Measurements from ENCODE around the gene SLC41A1.

The SLC41A1 gene

GRCh38 chr1:205785446-205785845 lies 27.6 kb downstream of the SLC41A1 start:
- no peak for DNase-seq

- DNase-seq = no peak
Measured at GRCh38 chr1:205783904-205784303, 29.1 kb downstream of the SLC41A1 start.

DNA sequence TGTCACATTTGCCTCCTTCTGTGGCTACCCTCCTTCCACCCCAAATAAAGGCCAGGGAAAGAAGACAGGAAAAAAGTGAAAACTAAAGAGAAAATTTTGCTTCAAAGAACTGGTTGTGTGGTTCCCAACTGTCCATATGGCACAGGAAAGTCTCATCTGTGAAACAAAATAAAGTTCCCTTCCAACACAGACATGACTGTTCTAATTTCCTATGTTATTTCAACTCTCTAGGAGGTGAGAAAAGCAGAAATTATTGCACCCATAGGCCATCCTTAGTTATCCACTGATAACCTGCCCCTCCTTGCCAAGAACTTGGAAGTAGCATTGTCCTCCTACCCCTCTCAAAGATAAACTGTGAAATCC lies 29.6 kb downstream of the SLC41A1 start:
- DNase-seq = no peak

DNA sequence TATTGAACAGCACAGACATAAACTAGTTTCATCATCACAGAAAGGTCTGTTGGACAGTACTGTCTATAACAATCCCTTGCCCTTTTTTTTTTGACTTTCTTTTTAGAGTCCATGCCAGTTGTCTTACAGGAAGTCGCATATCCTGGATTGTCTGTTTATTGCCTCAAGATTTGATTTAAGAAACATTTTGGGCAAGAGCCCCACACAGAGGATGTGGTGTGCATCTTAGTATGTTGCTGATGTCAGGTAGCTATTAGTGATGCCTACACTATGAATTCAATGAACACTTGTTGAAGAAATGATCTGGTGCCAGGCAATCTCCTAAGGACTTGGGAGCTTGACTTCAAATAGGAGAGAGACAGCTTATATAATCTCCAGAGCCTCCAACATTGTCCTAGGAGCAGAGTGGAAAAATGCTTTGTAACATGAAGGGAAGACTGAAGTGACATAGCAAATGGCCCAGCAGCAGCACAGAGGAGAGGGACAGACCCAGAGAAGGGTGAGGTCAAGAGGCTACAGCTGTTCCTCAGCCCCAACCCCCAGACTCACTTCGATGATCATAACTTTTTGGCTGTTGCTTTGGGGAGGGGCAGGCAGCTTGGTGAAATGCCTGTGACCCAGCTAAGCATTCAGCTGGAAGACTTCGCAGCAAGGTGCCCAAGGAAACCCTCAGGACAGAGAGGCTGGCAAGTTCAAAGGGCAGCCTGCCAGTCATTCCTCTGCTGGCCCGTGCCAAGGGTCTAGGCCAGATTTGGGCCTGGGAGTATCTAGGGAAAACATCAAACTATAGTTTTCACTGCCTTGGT lies 30.2 kb downstream of the SLC41A1 start:
- no peak for DNase-seq

DNA sequence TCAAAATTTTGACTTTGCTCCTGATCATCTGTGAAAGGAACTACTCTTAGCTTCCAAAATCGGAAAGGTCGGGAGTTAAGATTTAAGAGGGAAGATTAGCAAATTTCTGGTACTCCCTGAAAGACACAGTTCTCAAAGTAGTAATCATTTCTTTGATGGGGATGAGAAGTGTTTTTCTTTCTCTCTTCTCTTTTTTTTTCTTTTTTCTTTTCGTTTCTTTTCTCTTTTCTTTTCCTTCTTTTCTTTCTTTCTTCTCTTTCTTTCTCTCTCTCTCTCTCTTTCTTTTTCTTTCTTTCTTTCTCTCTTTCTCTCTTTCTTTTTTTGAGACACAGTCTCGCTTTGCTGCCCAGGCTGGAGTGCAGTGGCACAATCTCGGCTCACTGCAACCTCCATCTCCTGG lies 32.7 kb downstream of the SLC41A1 start:
- no peak for DNase-seq

DNA sequence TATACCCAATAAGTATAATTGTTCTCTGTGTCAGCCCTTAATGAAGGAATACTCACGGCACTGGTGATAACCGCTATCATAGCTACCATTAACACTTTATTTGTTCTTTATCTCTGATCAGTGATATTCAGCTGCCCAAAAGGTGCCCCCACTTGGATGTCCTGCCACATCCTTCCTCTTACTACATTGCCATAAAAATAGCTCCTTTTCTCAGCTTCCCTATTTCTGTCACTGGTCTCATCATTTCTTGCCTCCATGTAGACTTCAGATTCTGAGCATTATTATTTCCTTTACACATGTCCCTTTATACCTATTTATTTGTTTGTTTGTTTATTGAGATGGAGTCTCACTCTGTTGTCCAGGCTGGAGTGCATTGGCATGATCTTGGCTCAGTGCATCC lies 35.0 kb downstream of the SLC41A1 start:
- DNase-seq = no peak

- no peak for DNase-seq
Measured at GRCh38 chr1:205775717-205776056, 37.3 kb downstream of the SLC41A1 start.

GRCh38 chr1:205775015-205775716 lies 37.8 kb downstream of the SLC41A1 start, which contains the start of gene RAB29:
TSS of gene RAB29 (minus strand) at chr1:205775482. CDS start at chr1:205774956, 526 bp downstream.
- peak; percentile 84 for DNase-seq

DNA sequence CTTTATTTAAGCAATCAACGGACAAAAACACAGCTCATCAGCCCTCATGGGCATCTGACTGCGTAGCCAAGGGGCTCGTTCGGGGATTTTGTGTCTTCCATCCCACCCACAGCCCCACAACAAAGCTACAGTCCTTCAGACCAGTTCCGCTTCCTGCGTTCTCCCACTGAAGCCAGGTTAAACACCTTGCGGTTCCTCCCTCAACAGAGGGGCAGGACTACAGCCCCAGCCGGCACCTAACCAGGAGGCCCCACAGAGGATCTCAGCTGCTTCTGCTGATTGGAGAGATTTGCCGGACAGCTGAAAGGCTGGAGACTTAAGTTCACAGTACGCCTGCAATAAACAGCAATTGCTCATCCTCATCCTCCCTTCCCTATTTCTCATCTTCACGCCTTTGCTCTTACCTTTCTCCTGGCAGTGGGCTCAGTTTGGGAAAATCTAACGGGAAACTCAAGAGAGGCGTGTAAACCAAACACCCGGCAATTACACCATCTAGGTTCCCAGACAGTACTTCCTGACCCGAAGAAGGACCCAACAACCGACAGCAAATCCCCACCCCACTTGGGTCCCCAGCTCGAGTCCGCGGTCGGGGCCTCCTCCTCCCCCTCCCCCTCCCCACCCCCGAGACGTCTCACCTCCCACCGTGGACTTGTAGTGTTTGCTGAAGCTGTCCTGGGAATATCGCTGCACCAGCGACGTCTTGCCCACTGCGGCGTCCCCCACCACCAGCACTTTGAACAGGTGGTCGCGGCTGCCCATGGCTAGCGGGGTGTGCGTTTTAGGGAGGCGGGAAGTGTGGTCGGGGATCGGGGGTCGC lies 38.6 kb downstream of the SLC41A1 start:
- peak; percentile 34 for DNase-seq

GRCh38 chr1:205772607-205773032 lies 40.4 kb downstream of the SLC41A1 start:
- DNase-seq = peak; percentile 40

GRCh38 chr1:205770618-205771017 lies 42.4 kb downstream of the SLC41A1 start:
- no peak for DNase-seq

- no peak for DNase-seq
Measured at GRCh38 chr1:205769641-205770365, 43.2 kb downstream of the SLC41A1 start.

- no peak for DNase-seq
Measured at GRCh38 chr1:205767248-205767647, 45.8 kb downstream of the SLC41A1 start.

DNA sequence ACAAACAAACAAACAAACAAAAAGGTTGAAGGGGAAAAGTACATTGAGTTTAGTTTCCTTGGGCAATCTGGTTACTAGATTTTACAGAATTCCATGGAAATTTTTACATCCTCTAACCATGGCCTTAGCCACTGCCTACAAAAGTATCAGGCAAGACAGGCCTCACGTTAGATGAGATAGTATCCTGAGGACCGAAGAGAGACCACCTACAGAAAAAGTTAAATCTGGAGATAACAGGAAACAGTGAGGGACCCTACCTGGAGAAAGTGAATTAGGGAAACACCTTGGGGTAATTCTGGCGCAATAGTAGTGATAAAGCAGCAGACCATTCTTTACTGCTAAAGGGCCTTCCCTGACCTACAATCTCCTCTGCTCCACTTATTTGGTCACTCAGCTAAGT lies 46.4 kb downstream of the SLC41A1 start:
- no peak for DNase-seq

DNA sequence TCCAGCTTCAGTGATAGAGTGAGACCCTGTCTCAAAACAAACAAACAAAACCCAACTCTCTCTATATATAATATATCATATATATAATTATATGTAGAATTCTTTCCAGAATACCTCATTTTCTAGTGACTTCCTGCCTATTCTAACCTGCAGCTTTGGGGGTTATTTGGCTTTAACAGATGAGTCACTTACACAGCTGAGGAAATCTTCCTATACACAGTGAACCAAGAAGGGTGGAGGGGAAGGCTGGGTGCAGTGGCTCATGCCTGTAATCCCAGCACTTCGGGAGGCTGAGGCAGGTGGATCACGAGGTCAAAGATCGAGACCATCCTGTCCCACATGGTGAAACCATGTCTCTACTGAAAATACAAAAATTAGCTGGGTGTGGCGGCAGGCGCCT lies 47.0 kb downstream of the SLC41A1 start:
- DNase-seq = no peak

DNA sequence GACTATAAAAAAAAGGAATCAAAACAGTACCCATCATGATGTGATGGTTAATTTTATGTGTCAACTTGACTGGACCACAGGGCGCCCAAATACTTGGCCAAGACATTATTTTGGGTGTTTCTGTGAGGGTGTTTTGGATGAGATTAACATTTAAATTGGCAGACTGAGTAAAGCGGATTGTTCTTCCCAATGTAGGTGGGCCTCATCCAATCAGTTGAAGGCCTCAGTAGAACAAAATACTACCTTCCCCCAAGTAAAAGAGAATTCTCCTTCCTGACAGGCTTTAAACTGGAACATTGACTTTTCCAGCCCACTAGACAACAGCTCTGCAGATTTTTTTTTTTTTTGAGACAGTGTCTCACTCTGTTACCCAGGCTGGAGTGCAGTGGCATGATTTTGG lies 48.4 kb downstream of the SLC41A1 start:
- DNase-seq = no peak

DNA sequence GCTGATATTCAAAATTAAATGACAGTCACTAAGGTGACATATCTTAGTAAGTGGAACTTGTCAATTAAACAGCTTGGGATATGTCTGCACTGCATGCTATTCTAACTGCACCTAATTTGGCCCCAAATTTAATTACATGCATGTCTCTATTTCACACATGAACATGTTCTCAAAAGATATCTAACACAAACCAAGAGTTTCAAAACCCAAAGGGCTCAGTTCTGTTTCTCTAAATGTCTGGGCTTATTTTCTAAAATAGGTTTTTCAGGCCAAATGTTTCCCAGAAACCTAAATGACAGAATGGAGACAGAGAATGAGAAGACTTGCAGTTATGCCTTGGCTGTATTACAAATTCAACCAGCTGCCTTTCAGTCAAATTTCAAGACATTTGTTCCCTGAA lies 49.0 kb downstream of the SLC41A1 start:
- no peak for DNase-seq

- no peak for DNase-seq
Measured at GRCh38 chr1:205760606-205761005, 52.4 kb downstream of the SLC41A1 start.

DNA sequence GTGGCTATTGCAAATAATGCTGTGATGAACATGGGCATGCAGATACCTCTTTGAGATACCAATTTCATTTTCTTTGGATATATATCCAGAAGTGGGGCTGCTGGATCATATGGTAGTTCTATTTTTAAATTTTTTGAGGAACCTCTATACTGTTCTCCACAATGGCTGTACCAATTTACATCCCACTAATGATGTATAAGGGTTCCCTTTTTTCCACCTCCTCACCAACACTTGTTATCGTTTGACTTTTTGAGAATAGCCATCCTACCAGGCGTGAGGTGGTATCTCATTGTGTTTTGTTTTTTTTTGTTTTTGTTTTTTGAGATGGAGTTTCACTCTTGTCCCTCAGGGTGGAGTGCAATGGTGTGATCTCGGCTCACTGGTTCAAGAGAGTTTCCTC lies 56.4 kb downstream of the SLC41A1 start:
- DNase-seq = no peak

GRCh38 chr1:205754857-205755256 lies 58.1 kb downstream of the SLC41A1 start:
- no peak for DNase-seq

DNA sequence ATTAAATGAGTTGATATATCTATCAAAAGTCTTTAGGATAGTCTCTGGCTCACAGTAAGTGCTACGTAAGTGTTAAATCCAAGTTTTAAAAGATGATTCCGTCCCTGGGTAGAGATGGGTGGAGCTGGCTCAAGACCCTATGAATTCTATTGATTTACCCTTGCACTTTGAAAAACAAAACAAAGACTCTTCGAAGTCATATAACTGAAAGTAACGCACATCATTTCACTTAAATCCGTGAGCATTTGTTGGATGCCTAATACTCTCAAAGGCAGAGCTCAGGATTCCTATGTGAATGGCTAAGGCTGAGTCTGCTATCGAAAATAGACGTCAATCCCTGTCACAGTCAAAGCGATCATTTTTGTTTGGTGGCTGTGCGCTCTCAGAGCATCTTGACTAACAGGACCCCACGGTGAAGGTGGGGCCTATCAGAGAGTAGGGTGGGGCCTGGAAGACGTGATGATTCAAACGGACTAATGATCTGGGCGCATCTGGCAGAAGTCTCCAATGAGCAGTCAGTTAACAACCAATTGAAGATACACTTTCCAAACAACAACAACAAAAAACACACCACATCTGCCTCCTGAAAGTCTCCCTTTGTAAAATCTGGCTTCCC lies 61.9 kb downstream of the SLC41A1 start:
- DNase-seq = no peak

Measured in stimulated activated CD4-positive, alpha-beta T cell treated with anti-CD3 and anti-CD28 coated beads, Interleukin-4, amount 100 ng/mL, for 24 hours (primary cell).